Activated CD8-positive, alpha-beta memory T cell treated with anti-CD3 and anti-CD28 coated beads, Interleukin-2, amount 50 U/mL, for 48 hours (primary cell): ENCODE measurements around the gene PITHD1.
"Not testable (repeated sequence)": the region's sequence is repeated elsewhere in the genome, so short reads cannot be mapped to it uniquely, and the experiment has no call there.

Experiments
- DNase-seq: peaks from one replicate; pipeline ENCODE4 v3.0.0-alpha.2; 2020

The PITHD1 gene

GRCh38 chr1:23777979-23778814 lies at the start of gene PITHD1:
Gene PITHD1, plus strand, starts transcription at chr1:23778418. Its CDS starts 98 bp downstream, at chr1:23778516.
- peak; percentile 89 for DNase-seq

GRCh38 chr1:23732363-23733224 lies 45.6 kb upstream of the PITHD1 start:
- DNase-seq = no peak

GRCh38 chr1:23733281-23733680 lies 44.9 kb upstream of the PITHD1 start:
- DNase-seq = not testable (repeated sequence)

GRCh38 chr1:23736437-23737134 lies 41.6 kb upstream of the PITHD1 start:
- peak; percentile 57 for DNase-seq

- DNase-seq = no peak
Measured at GRCh38 chr1:23741609-23742008, 36.6 kb upstream of the PITHD1 start.

GRCh38 chr1:23742670-23743286 lies 35.4 kb upstream of the PITHD1 start:
- peak; percentile 77 for DNase-seq

GRCh38 chr1:23743287-23744152 lies 34.7 kb upstream of the PITHD1 start, which contains the start of gene ELOA:
Gene ELOA, plus strand, starts transcription at chr1:23743471. Its CDS starts 33 bp downstream, at chr1:23743504.
- DNase-seq = peak; percentile 89

GRCh38 chr1:23745515-23745914 lies 32.7 kb upstream of the PITHD1 start:
- no peak for DNase-seq

- no peak for DNase-seq
Measured at GRCh38 chr1:23748016-23748415, 30.2 kb upstream of the PITHD1 start.

GRCh38 chr1:23751050-23751814 lies 27.0 kb upstream of the PITHD1 start:
- DNase-seq = peak; percentile 59

GRCh38 chr1:23751815-23752200 lies 26.4 kb upstream of the PITHD1 start:
- no peak for DNase-seq

GRCh38 chr1:23752909-23753308 lies 25.3 kb upstream of the PITHD1 start:
- no peak for DNase-seq

- no peak for DNase-seq
Measured at GRCh38 chr1:23756676-23757075, 21.5 kb upstream of the PITHD1 start.

- no peak for DNase-seq
Measured at GRCh38 chr1:23757812-23758211, 20.4 kb upstream of the PITHD1 start.

GRCh38 chr1:23759277-23759676 lies 18.9 kb upstream of the PITHD1 start:
- no peak for DNase-seq

GRCh38 chr1:23763041-23763577 lies 15.1 kb upstream of the PITHD1 start:
- no peak for DNase-seq

- DNase-seq = no peak
Measured at GRCh38 chr1:23768733-23769132, 9.5 kb upstream of the PITHD1 start.

GRCh38 chr1:23772049-23772853 lies 6.0 kb upstream of the PITHD1 start:
- peak; percentile 94 for DNase-seq

- no peak for DNase-seq
Measured at GRCh38 chr1:23772854-23773242, 5.4 kb upstream of the PITHD1 start.
